Measurements from ENCODE around the gene KCNH1.

DNA sequence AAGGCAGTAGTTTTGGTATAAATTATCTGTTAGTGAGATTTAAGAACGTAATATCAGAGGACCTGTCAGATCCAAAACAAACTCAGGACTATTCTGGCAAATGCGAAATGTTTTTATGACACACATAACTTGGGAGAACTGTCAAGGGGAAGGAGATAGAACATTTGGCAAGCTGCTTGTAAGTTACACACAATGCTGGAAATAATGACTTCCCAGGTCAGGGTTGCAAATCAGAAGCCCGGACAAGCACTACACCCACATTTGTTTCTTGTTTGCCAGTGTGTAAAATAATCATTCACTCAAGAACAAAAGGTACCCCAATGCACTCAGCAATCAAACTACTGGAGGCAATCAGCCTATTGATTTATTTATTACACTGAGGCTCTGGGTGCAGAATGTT, 354.7 kb downstream of the KCNH1 start:
- TF ChIP-seq, protein P1, sequence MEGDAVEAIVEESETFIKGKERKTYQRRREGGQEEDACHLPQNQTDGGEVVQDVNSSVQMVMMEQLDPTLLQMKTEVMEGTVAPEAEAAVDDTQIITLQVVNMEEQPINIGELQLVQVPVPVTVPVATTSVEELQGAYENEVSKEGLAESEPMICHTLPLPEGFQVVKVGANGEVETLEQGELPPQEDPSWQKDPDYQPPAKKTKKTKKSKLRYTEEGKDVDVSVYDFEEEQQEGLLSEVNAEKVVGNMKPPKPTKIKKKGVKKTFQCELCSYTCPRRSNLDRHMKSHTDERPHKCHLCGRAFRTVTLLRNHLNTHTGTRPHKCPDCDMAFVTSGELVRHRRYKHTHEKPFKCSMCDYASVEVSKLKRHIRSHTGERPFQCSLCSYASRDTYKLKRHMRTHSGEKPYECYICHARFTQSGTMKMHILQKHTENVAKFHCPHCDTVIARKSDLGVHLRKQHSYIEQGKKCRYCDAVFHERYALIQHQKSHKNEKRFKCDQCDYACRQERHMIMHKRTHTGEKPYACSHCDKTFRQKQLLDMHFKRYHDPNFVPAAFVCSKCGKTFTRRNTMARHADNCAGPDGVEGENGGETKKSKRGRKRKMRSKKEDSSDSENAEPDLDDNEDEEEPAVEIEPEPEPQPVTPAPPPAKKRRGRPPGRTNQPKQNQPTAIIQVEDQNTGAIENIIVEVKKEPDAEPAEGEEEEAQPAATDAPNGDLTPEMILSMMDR (conservative IDR thresholded peaks at IDR 0.05), result no peak
- TF ChIP-seq ZFX (IDR thresholded peaks at IDR 0.05), result no peak
